GM12878 (cell line): Measurements from ENCODE around the gene TMEM44. TPM values are rescaled to one million over a fixed set of nuclear protein-coding genes. Genes with fewer than 3 reads are reported as not detected.

Source experiments
- BACH1 ChIP-seq: fragments of 450-650 bp; IDR thresholded peaks from 2 replicates; pipeline ENCODE4 v1.6.1; 2017; ENCODE audit warnings: mild to moderate bottlenecking, borderline replicate concordance
- BRCA1 ChIP-seq: IDR thresholded peaks from 2 replicates; pipeline ENCODE4 v1.6.1; 2011; ENCODE audit warnings: low read depth, low read length, improper control_type of control experiment
- CHD2 ChIP-seq: IDR thresholded peaks from 2 replicates; pipeline ENCODE4 v1.6.1; 2011; ENCODE audit warnings: low read depth, low read length, improper control_type of control experiment, borderline replicate concordance
- CHD4 ChIP-seq: fragments of 200-600 bp; sonication (generic); IDR thresholded peaks from 2 replicates; pipeline ENCODE4 v1.6.1; 2016; ENCODE audit warnings: mild to moderate bottlenecking
- CREB1 ChIP-seq: IDR thresholded peaks from 2 replicates; pipeline ENCODE4 v1.6.1; 2012; ENCODE audit warnings: low read depth, mild to moderate bottlenecking, inconsistent platforms
- CUX1 ChIP-seq: IDR thresholded peaks from 2 replicates; pipeline ENCODE4 v1.6.1; 2012; ENCODE audit warnings: improper control_type of control experiment, low read depth, low read length; ENCODE audit not compliant: insufficient replicate concordance
- ELK1 ChIP-seq: IDR thresholded peaks from 2 replicates; pipeline ENCODE4 v1.6.1; 2012; ENCODE audit warnings: low read depth, low read length, improper control_type of control experiment
- HSF1 ChIP-seq: fragments of 150-350 bp; IDR thresholded peaks from 2 replicates; pipeline ENCODE4 v1.6.1; 2014; ENCODE audit warnings: mild to moderate bottlenecking, low read depth, low read length
- IRF4 ChIP-seq: IDR thresholded peaks from 2 replicates; pipeline ENCODE4 v1.6.1; 2011; ENCODE audit warnings: low read depth, low read length
- KAT2A ChIP-seq: conservative IDR thresholded peaks from 2 replicates; pipeline ENCODE4 v1.6.1; 2011; ENCODE audit warnings: low read depth, low read length; ENCODE audit not compliant: control insufficient read depth
- LARP7 ChIP-seq: fragments of 450-650 bp; IDR thresholded peaks from 2 replicates; pipeline ENCODE4 v1.6.1; 2017; ENCODE audit warnings: mild to moderate bottlenecking
- NFYB ChIP-seq: IDR thresholded peaks from 2 replicates; pipeline ENCODE4 v1.6.1; 2011; ENCODE audit warnings: low read depth, mild to moderate bottlenecking, low read length, improper control_type of control experiment, moderate library complexity; ENCODE audit not compliant: insufficient read depth
- POLR2A ChIP-seq: IDR thresholded peaks from 2 replicates; pipeline ENCODE4 v1.6.1; 2011; ENCODE audit warnings: low read depth, mild to moderate bottlenecking, low read length
- RB1 ChIP-seq: fragments of 450-650 bp; formaldehyde crosslinking; IDR thresholded peaks from 2 replicates; pipeline ENCODE4 v1.6.1; 2017; ENCODE audit warnings: mild to moderate bottlenecking, borderline replicate concordance
- RCOR1 ChIP-seq: conservative IDR thresholded peaks from 2 replicates; pipeline ENCODE4 v1.6.1; 2012; ENCODE audit warnings: low read depth, low read length, improper control_type of control experiment
- RELA ChIP-seq: fragments of 450-650 bp; IDR thresholded peaks from 2 replicates; pipeline ENCODE4 v1.8.0; 2014; ENCODE audit warnings: borderline replicate concordance; ENCODE audit not compliant: partially characterized antibody
- RUNX3 ChIP-seq: IDR thresholded peaks from 2 replicates; pipeline ENCODE4 v1.6.1; 2012; ENCODE audit warnings: low read length, inconsistent platforms
- SIX5 ChIP-seq: IDR thresholded peaks from 2 replicates; pipeline ENCODE4 v1.6.1; 2011; ENCODE audit warnings: mild to moderate bottlenecking, low read depth, low read length, moderate library complexity; ENCODE audit not compliant: severe bottlenecking
- SMAD1 ChIP-seq: fragments of 450-650 bp; IDR thresholded peaks from 2 replicates; pipeline ENCODE4 v1.6.1; 2018; ENCODE audit warnings: mild to moderate bottlenecking, low read depth; ENCODE audit not compliant: partially characterized antibody
- SP1 ChIP-seq: IDR thresholded peaks from one replicate; pipeline ENCODE4 v1.6.1; 2011; ENCODE audit warnings: low read depth, low read length
- TBL1XR1 ChIP-seq: IDR thresholded peaks from 2 replicates; pipeline ENCODE4 v1.6.1; 2012; ENCODE audit warnings: low read depth, low read length, improper control_type of control experiment
- USF1 ChIP-seq: IDR thresholded peaks from 2 replicates; pipeline ENCODE4 v1.6.1; 2011; ENCODE audit warnings: borderline replicate concordance, low read depth, mild to moderate bottlenecking, moderate library complexity, mixed read lengths, low read length; ENCODE audit not compliant: insufficient read depth; ENCODE audit errors: extremely low read length
- polyA plus RNA-seq, 11 experiments: library from polyadenylated mRNA; depleted of rRNA in 4 of 11; unstranded in 6 of 11; stranded (reverse) in 5 of 11; fragments of >200 nt; fragmentation: Nextera tagmentation in 4 of 11; fragmentation: Illumina TruSeq in 1 of 11; extraction: Ambion mirVana in 4 of 11; extraction: Trizol in 1 of 11; gene quantifications; 1 replicate in 1 of 11; 2 replicates in 10 of 11; pipeline versions ENCODE4 v1.2.1 to v1.2.3, GENCODE V29; 2011 to 2016; ENCODE audit warnings: inconsistent platforms in 2 of 11, missing spikeins in 2 of 11, low read depth in 1 of 11
- total RNA-seq, 4 experiments: library from RNA; depleted of rRNA in 3 of 4; stranded (reverse); fragments of >200 nt in 3 of 4; fragmentation: Illumina TruSeq in 1 of 4; extraction: Trizol in 1 of 4; gene quantifications; 2 replicates each; pipeline versions ENCODE4 v1.2.1 to v1.2.3, GENCODE V29; 2013 to 2021

Gene TMEM44
- total and polyA plus RNA-seq, 10 of the 15 experiments (the other 5 are each of a cell fraction or from before 2014, with no cell fraction given), result 0.57 to 8.3 (median 3.6) TPM

GRCh38 chr3:194671900-194672808 lies 38.9 kb upstream of the TMEM44 start, which contains the start of gene LSG1 (continued):
- TF ChIP-seq SMAD1, result peak; percentile 67
- peak; percentile 83 for TF ChIP-seq RB1
- no peak for TF ChIP-seq KAT2A
- TF ChIP-seq NFYB, result no peak
- TF ChIP-seq CHD4, result no peak
- TF ChIP-seq RELA, result peak; percentile 86
- peak; percentile 64; the same call in 1 of the 2 replicates for TF ChIP-seq IRF4
- no peak for TF ChIP-seq BRCA1
- no peak for TF ChIP-seq RCOR1
- TF ChIP-seq CUX1, result no peak
- peak; percentile 39; the same call in 1 of the 2 replicates for TF ChIP-seq TBL1XR1
- peak; percentile 75 for TF ChIP-seq RUNX3
- peak; percentile 64; the same call in 1 of the 2 replicates for TF ChIP-seq CHD2
- TF ChIP-seq BACH1, result no peak
- peak; percentile 50; the same call in 1 of the 2 replicates for TF ChIP-seq LARP7
- TF ChIP-seq SIX5, result peak; percentile 76
- peak; percentile 92 for TF ChIP-seq CREB1
- TF ChIP-seq SP1, result peak; percentile 90
- TF ChIP-seq HSF1, result no peak; the same call in 1 of the 2 replicates
- TF ChIP-seq POLR2A, result peak; percentile 79
- TF ChIP-seq USF1, result no peak
- TF ChIP-seq ELK1, result peak; percentile 88
